Measurements from ENCODE around the gene ALG5. TPM values are rescaled to one million over a fixed set of nuclear protein-coding genes. Genes with fewer than 3 reads are reported as not detected.

Gene ALG5
- total RNA-seq, 1 experiment from 2014 or later: 27.0 TPM

- no peak overlapping the region for H2BK20ac ChIP-seq (ENCODE audit: low read depth, low read length, poor library complexity, severe bottlenecking)
- H3K23me2 ChIP-seq (ENCODE audit: insufficient read length, low read depth, low read length, poor library complexity, severe bottlenecking): no peaks in the 10 kb centered on the region
- no peak overlapping the region for H2AFZ ChIP-seq (ENCODE audit: low read length)
- H3K27me3 Mint-ChIP-seq (ENCODE audit: low read depth): no peaks in the 10 kb centered on the region
- H3K4me1 ChIP-seq (ENCODE audit: insufficient read depth, low read length): no peaks in the 10 kb centered on the region
- H3K4me1 Mint-ChIP-seq: no peaks in the 10 kb centered on the region
- H3K79me2 ChIP-seq (ENCODE audit: insufficient read depth, low read length): no peaks in the 10 kb centered on the region
- DNase-seq: no peak
- H2BK5ac ChIP-seq (ENCODE audit: insufficient read length, low read length): no peak overlapping the region
- H4K91ac ChIP-seq (ENCODE audit: insufficient read length, low read depth, low read length): no peak overlapping the region
- H2AK5ac ChIP-seq (ENCODE audit: insufficient read length, low read length): no peak overlapping the region
- no peak overlapping the region for H3K27ac ChIP-seq (ENCODE audit: insufficient read length, low read depth, low read length)
- WGBS (ENCODE audit: extremely low coverage, insufficient read length, low lambda C conversion rate): no CpG with 5 or more reads among the region's 2 CpGs
- no peak overlapping the region for H2BK15ac ChIP-seq (ENCODE audit: low read depth, low read length)
- no peak overlapping the region for H4K8ac ChIP-seq (replicated peaks; ENCODE audit: insufficient read length, low read depth, low read length)
- no peaks in the 10 kb centered on the region for H3K9me3 Mint-ChIP-seq
- H3K4me3 Mint-ChIP-seq: no peak overlapping the region
- no peak overlapping the region for H4K5ac ChIP-seq (ENCODE audit: insufficient read length, low read depth, low read length)
- no peak overlapping the region for H3K18ac ChIP-seq (ENCODE audit: insufficient read length, low read depth, low read length)
- TF ChIP-seq CTCF (conservative IDR thresholded peaks at IDR 0.05): no peak
- no peak overlapping the region for H3K27ac Mint-ChIP-seq
- H3K79me1 ChIP-seq (ENCODE audit: insufficient read depth, low read depth, low read length, poor library complexity, severe bottlenecking): no peaks in the 10 kb centered on the region
- H3K23ac ChIP-seq (ENCODE audit: insufficient read length, low read depth, low read length): no peak overlapping the region
- H3K27me3 ChIP-seq (ENCODE audit: insufficient read depth, low read length): no peaks in the 10 kb centered on the region
- H2BK12ac ChIP-seq (ENCODE audit: insufficient read length, low read depth, low read length): no peak overlapping the region
- no peak overlapping the region for H3K4ac ChIP-seq (ENCODE audit: low read depth, low read length)
- H3K9ac ChIP-seq (ENCODE audit: extremely low read depth, insufficient read length, low read length): no peak overlapping the region
- no peaks in the 10 kb centered on the region for H3K9me3 ChIP-seq (ENCODE audit: control insufficient read depth, low read depth, low read length)
- no peak overlapping the region for H3T11ph ChIP-seq (ENCODE audit: low read length)
- H3K14ac ChIP-seq (ENCODE audit: insufficient read depth, low read length): no peak overlapping the region
- H3K36me3 Mint-ChIP-seq (ENCODE audit: insufficient read depth in 1 of 3, low read depth in 3 of 3): peaks cover 21 to 62% (median 59%) of the 10 kb centered on the region in 3 experiments; a peak in 6 of 7 replicates
- peaks cover 3% of the 10 kb centered on the region for H4K20me1 ChIP-seq (ENCODE audit: control insufficient read depth, insufficient read depth, insufficient read length)
- H3K4me2 ChIP-seq (ENCODE audit: insufficient read depth, insufficient read length, low read length): no peak overlapping the region
- no peak overlapping the region for H3K56ac ChIP-seq (ENCODE audit: insufficient read length, low read depth, low read length)
- H2BK120ac ChIP-seq (ENCODE audit: low read depth, low read length, poor library complexity, severe bottlenecking): no peak overlapping the region
Measured at GRCh38 chr13:37027639-37028038, 28.5 kb upstream of the ALG5 start.
